Kidney epithelial cell (primary cell): ENCODE data around the gene BCOR. TPM values are rescaled to one million over a fixed set of nuclear protein-coding genes. Genes with fewer than 3 reads are reported as not detected.

Source experiments
- DNase-seq: peaks from one replicate; pipeline ENCODE4 v3.0.0-alpha.2; 2010; ENCODE audit warnings: low read depth
- H3K27me3 ChIP-seq: 2 replicates; pipeline ENCODE4 v1.6.0; 2011; ENCODE audit warnings: low read length; ENCODE audit not compliant: control insufficient read depth, insufficient read depth
- H3K36me3 ChIP-seq: 2 replicates; pipeline ENCODE4 v1.5.1; 2011; ENCODE audit warnings: low read length; ENCODE audit not compliant: control insufficient read depth, insufficient read depth
- H3K4me3 ChIP-seq: 2 replicates; pipeline ENCODE4 v1.5.1; 2011; ENCODE audit warnings: low read depth, mild to moderate bottlenecking, control low read depth, low read length
- total RNA-seq: library from RNA; depleted of rRNA; stranded (reverse); fragments of >200 nt; gene quantifications from 2 replicates; pipeline ENCODE4 v1.2.3, GENCODE V29; 2015
- TF ChIP-seq, protein P1 (sequence below): IDR thresholded peaks from 2 replicates; pipeline ENCODE4 v1.5.1; 2011; ENCODE audit warnings: mild to moderate bottlenecking, moderate library complexity, low read length, control low read depth, inconsistent platforms; ENCODE audit not compliant: insufficient read depth, poor library complexity, severe bottlenecking

Gene BCOR
- total RNA-seq, 1 donor from 2014 or later, result 29.5 TPM

DNA sequence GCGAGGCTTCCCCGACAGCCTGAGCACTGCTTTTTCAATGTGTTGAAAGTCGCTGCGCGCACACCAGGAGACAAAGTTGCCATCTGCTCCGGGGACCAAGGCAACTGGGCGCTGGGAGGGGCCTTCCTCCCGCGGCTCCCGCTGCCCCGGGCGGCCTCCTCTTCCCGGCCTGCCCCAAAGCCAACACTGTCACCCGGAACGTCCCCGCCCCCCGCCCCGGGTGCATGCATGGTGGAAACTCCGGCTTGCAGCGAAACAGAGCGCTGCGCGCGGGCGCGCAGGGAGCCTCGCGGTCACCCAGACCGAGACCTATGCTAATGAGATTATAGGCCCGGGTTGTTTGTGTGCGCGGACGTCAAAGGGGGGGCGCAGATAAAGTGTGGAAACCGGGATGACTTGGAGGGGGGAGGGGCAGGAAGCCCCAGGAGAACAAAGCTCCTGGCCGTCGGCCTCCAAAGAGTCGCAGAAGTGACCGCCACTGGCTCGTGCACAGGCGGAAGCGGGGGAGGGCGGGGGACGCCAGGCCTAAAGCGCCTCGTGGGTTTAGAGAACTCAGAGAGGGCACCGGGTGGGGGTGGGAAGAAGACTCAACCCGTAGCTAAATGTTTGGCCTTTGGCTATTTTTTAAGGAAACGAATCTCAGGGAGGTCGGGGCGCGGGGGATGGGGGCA lies 88.8 kb downstream of the BCOR start:
- H3K36me3 ChIP-seq, result no peaks in the 10 kb centered on the region
- TF ChIP-seq, protein P1, sequence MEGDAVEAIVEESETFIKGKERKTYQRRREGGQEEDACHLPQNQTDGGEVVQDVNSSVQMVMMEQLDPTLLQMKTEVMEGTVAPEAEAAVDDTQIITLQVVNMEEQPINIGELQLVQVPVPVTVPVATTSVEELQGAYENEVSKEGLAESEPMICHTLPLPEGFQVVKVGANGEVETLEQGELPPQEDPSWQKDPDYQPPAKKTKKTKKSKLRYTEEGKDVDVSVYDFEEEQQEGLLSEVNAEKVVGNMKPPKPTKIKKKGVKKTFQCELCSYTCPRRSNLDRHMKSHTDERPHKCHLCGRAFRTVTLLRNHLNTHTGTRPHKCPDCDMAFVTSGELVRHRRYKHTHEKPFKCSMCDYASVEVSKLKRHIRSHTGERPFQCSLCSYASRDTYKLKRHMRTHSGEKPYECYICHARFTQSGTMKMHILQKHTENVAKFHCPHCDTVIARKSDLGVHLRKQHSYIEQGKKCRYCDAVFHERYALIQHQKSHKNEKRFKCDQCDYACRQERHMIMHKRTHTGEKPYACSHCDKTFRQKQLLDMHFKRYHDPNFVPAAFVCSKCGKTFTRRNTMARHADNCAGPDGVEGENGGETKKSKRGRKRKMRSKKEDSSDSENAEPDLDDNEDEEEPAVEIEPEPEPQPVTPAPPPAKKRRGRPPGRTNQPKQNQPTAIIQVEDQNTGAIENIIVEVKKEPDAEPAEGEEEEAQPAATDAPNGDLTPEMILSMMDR, result no peak
- peaks cover 67% of the 10 kb centered on the region for H3K27me3 ChIP-seq
- H3K4me3 ChIP-seq, result peak overlapping the region; percentile 4
- no peak for DNase-seq

DNA sequence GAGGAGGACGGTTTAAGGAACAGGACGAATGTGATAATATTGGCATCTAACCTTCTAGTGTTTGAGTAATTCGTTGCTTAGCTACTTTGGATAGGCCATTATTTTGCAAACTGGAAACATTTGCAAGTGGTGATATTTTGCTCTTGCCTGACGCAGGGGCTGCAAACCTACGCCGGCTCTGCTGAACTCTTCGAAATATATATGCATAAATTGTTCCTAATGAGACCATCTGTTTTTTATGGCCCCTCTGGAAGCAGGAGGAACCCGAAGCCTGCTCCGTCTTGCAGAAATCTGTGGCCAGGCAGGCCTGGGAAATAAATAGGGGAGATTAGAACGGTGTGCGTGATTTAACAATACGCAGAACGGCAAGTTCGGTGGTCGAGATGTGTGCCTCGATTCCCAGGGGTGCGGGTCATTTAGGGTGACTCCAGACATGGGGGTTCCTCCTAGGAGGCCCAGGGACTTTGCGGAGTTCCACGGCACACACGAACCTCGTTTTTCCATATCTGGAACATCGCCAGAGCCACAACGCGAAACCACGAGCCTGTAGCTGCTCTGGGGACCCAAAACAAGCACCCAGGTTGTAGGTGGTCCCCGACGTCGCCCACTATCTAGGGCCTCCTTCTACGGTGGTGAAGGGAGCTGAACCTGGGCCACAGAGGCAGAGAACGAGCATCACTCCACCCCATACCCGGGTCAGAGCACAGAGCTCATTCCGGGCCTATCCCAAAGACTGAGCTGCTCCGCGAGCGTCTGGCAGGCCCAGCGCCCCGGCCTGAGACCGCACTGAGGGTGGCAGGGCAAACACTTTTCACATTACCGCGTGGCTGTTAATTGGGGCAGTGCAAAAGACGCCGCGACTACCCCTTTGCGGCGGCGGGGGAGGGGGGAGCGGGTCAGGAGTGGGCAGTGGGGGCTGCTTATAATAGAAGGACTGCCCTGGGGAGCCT lies 89.7 kb downstream of the BCOR start:
- TF ChIP-seq, protein P1, result no peak
- Histone ChIP-seq H3K36me3 (no peaks in the 10 kb centered on the region), H3K4me3 (no peak overlapping the region), H3K27me3 (peaks cover 65% of the 10 kb centered on the region)
- DNase-seq, result no peak

DNA sequence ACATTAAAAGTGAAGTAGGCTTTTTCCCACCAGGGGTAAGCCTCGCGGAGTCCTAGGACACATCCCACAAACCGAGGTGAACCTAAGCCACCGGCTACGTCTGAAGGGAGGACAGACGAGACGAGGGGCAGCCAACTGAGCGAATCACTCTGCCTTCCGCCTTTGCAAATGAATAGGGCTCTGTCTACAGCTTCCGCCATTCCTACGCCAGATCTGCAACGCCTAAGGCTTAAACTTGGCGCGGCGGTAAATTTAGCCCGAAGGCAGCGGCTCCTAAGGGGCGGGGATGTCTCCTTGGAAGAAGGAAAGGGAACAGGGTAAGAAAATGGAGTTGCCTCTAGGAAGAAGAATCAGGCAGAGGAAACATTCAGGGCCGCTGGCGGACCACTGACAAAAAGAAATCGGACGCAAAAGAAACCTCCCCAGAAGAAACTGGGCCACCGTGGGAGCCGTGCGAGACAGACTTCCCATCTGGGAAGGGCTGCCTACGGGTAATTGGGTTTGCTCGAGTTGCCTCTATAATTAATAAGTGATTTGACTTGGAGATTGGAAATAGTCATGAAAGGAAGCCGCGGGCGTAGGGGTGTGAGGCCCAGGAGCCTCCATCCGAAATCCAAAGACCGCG lies 90.5 kb downstream of the BCOR start:
- peaks cover 57% of the 10 kb centered on the region for H3K27me3 ChIP-seq
- TF ChIP-seq, protein P1, result no peak
- no peaks in the 10 kb centered on the region for H3K36me3 ChIP-seq
- DNase-seq, result no peak
- no peak overlapping the region for H3K4me3 ChIP-seq

DNA sequence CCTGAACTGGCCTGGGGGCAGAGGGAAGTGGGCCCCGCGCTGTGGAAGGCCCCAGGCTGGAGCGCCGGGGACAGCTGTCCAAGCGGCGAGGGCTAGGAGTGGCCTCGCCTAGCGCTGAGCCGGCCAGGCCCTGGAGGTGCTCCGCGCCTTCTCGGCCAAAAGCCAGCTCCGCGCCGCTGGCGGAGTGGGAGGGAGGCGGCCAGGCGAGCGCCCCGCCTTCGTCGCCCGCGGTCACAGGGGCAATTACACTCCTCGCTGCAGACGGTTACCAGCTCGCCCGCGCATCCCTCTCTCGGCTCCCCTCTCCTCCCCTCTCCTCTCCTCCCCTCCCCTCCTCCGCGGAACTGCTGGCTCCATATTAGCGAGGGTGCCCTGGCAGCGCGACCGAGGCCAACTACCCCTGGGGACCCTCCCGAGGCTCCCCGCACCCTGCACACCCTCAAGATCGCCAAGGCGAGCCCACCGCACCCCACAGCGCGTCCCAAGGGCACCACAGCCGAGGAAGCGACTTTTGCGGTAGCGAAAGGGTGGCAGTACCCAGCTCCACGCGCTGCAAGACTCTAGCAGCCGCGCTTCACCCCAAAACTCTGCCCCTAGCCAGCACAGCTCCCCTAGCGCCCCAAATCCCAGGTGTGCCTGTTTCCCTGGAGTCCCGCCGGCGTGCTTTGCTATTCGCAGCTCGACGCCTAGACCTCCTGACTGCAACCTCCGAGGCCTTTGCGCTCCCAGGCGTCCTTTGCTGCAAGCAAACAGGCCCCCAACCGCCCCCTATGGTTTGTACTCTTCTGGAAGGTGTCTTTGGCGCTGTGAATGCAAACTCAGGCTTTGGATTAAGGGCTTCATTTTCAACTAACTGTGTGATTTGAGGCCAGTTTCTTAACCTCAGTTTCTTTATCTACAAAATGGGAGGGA lies 91.4 kb downstream of the BCOR start:
- TF ChIP-seq, protein P1, result no peak
- DNase-seq, result no peak
- Histone ChIP-seq H3K36me3 (no peaks in the 10 kb centered on the region), H3K27me3 (peaks cover 54% of the 10 kb centered on the region), H3K4me3 (no peak overlapping the region)

DNA sequence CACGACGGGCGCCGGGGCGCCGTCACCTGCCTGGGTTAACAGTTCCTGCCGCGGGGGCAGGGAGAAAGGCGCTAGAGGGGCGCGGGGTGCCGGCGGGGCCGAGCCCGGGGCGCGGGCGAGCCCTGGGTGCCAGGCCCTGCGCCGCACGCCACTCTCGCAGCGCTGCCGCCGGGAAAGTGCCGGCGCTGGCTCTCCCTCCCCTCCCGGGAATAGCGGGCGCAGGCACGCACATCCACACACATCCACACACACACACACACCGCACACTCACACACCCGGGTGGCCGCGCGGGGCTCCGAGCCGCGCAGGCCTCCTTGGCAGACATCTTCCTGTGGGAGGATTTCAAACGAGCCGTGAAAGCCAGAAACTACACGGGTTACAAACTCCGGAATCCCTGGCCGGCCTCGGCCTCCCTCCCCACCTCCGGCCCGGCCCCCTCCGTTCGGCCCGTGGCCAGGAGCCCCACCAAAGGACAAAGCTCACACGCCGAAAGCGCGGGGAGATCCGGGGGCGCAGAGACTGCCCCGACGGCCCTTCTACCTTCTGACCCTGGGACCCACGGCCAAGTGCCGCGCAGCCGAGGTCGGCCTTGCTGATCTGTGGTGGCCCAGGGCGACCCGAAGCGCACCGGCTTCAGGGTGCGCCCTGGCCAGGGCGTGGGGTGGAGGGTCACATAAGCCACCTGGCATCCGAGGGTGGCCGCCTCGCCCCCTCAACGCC lies 92.3 kb downstream of the BCOR start:
- DNase-seq, result no peak
- H3K27me3 ChIP-seq, result peaks cover 49% of the 10 kb centered on the region
- no peak overlapping the region for H3K4me3 ChIP-seq
- no peaks in the 10 kb centered on the region for H3K36me3 ChIP-seq
- TF ChIP-seq, protein P1, result no peak
